ENCODE measurements around the gene POM121L2.

The POM121L2 gene

DNA sequence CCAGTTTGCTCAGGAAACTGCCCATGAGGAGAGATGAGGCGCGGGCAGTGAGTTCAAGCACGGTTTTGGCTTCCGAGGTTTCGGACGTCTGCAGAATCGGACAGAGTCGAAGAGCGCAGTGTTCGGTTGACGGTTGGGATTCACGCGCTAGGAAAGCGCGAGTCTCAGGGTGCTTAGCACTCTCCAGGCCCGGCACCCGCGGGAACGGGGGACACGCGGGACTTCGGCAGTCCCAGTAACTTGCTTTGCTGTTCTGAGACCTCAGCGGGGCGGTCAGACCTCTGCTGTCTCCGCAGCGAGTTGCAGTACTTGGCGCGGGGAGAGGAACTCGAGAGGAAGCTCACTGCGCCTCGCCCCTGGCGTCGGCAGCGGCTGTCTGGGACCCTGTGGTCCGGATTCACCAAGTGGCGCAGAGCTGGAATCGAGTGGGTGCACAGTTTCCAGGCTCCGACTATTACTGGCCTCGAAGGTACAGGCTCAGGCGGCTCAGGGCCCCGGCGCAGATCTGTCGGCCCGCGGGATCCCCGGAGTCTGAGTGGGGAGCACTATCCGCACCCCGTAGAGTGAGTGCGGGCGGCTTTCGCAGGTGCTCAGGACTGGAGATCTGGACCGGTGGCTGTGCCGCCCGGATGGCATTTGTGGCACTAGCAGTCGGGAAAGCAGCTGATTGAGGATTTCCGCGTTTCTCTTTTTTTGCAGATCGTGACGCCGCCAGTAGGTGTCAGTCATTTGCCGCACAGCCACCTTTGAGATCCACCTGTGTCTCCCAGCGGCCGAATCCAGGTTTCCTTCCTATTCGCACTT lies at the start of gene POM121L2:
TSS of gene POM121L2 (minus strand) at position 128 of the 804 bp plus-strand sequence. CDS start at position 25, 103 bp downstream.
- TF ChIP-seq CTCF (conservative IDR thresholded peaks at IDR 0.05): peak; percentile 93
- no peak within 1 kb of the TSS for H3K27ac ChIP-seq

GRCh38 chr6:27359231-27359630 lies 47.2 kb upstream of the POM121L2 start:
- no peak for TF ChIP-seq CTCF (conservative IDR thresholded peaks at IDR 0.05)
- H3K27ac ChIP-seq: no peak overlapping the region

DNA sequence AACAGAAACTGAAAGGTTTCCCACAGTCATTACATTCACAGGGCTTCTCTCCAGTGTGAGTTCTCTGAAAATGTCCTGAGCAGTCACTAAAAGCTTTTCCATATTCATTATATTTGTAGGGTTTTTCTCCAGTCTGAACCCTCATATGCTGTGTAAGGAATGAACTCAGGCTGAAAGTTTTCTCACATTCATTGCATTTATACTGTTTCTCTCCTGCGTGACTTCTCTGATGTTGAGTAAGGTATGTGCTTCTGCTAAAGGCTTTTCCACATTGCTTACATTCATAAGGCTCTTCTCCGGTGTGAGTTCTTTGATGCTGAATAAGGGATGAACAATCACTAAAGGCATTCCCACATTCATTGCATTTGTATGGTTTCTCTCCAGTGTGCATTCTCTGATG lies 46.7 kb upstream of the POM121L2 start:
- no peak for TF ChIP-seq CTCF (conservative IDR thresholded peaks at IDR 0.05)
- H3K27ac ChIP-seq: no peak overlapping the region

GRCh38 chr6:27352850-27353249 lies 40.8 kb upstream of the POM121L2 start:
- H3K27ac ChIP-seq: no peak overlapping the region

DNA sequence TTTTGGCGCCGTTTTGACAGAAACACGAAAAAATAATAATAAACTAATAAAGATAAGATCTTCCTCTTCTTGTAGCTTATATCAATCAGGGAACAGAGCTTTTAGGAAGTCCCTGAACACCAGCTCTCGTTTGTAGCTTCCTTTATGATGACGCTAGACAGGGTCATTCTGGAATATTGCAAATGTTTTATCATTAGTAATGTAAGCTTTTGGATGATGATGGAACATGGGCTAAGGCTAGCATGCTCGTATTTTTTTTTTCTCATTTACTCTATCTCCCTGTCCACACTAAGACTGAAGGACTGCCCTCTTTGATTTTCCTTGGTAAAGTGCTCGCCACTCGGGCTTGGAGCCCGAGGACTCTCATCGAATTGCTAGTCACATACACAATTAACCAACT lies 22.1 kb upstream of the POM121L2 start:
- no peak for TF ChIP-seq CTCF (conservative IDR thresholded peaks at IDR 0.05)

More at GRCh38 chr6:27352850-27353249, 40.8 kb upstream of the POM121L2 start:
- no peak for TF ChIP-seq CTCF (conservative IDR thresholded peaks at IDR 0.05)

DNA sequence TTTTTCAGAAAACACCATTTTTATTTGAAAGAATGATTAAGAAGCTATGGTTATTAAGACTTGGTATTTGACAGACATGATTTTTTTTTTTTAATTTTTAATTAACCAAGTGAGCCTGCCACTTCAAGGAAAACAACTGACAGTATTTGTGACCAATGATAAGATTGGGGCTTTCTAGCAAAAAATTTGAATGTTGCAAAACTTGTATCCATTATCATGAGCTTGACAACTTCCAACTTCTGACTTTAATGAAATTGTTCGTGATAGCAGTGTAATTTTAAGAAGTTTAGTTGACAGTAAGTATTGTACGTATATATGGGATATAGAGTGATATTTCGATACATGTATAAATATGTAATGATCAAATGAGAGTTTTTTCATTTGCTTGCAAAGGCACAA lies 21.6 kb upstream of the POM121L2 start:
- no peak for TF ChIP-seq CTCF (conservative IDR thresholded peaks at IDR 0.05)
- H3K27ac ChIP-seq: no peak overlapping the region

More for the DNA sequence above, 22.1 kb upstream of the POM121L2 start:
- H3K27ac ChIP-seq: no peak overlapping the region

DNA sequence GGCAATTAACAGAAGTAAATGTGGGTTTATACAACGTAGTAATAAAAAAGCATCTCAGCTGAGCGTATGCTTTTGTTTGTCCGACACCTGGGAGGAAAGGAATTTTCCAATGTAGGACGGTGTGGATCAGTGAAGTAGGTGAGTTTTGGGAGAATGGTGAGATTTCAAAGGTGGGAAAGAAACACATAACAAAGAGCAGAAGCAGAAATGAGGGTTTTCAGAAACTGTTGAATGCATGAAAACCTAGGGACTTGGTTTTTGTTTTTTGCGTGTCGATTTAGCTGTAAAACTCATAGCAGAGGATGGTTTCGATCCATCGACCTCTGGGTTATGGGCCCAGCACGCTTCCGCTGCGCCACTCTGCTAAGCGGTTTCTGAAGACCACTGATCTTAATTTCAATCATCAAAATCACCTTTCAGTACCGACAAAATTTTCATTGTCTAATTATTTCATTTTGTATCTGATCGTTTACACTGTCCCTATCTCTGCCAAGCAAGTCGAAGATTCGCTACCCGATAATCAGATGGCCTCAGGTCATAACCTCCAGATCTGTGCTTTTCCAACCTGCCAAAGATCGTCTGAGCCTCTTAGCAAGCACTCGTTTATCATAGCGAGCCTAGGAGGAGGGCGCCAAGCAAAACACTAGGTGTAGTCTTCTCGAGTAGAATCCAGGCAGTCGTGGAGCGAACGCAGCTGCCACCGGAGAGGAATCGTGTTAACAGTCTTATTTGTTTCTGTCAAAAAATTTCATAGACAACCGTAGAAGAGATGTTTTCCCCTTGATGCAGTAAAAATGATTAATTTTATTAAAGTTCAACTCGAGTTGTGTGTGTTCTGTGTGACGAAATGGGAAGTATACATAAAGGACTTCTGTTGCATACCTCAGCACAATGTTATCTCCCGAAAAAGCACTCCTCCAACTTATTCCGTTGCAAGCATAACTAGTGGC lies 20.9 kb upstream of the POM121L2 start:
- no peak for TF ChIP-seq CTCF (conservative IDR thresholded peaks at IDR 0.05)
- H3K27ac ChIP-seq: no peak overlapping the region

Measured in VCaP (cell line).